Heart left ventricle (tissue), 16 donors: Measurements from ENCODE around the gene SLX9. TPM values are rescaled to one million over a fixed set of nuclear protein-coding genes. Genes with fewer than 3 reads are reported as not detected.
A peak's percentile ranks its signal among the peaks of the same experiment; 100 is the strongest.

Source experiments
- ATAC-seq, 4 donors: fragments of 200-7000 bp; cut with Tn5 transposase; one replicate each; pipeline ENCODE4 v1.9.1; 2020 to 2022; ENCODE audit warnings: moderate library complexity in 4 of 4, mild to moderate bottlenecking in 3 of 4, moderate number of reproducible peaks in 1 of 4
- DNase-seq, 5 donors: peaks; one replicate each; pipeline ENCODE4 v3.0.0-alpha.2; 2020
- H3K27ac ChIP-seq, 12 donors: fragments of 200-600 bp; sonication (generic) in 4 of 12; one replicate each; pipeline versions ENCODE4 v1.5.0 to v1.8.0; 2016 to 2022; ENCODE audit warnings: mild to moderate bottlenecking in 2 of 12
- H3K27me3 ChIP-seq, 9 donors: fragments of 200-600 bp; sonication (generic) in 2 of 9; one replicate each; pipeline versions ENCODE4 v1.5.1 to v1.8.0; 2016 to 2022; ENCODE audit warnings: mild to moderate bottlenecking in 3 of 9
- H3K36me3 ChIP-seq, 9 donors: fragments of 200-600 bp; sonication (generic) in 2 of 9; one replicate each; pipeline versions ENCODE4 v1.5.0 to v1.8.0; 2018 to 2022; ENCODE audit warnings: mild to moderate bottlenecking in 2 of 9
- H3K4me1 ChIP-seq, 12 donors: fragments of 200-600 bp; sonication (generic) in 4 of 12; one replicate each; pipeline versions ENCODE4 v1.5.0 to v1.8.0; 2016 to 2022; ENCODE audit warnings: mild to moderate bottlenecking in 3 of 12
- H3K4me3 ChIP-seq, 12 donors: fragments of 200-600 bp; sonication (generic) in 4 of 12; one replicate each; pipeline versions ENCODE4 v1.5.0 to v1.8.0; 2017 to 2022; ENCODE audit warnings: mild to moderate bottlenecking in 9 of 12, moderate library complexity in 4 of 12
- H3K9me3 ChIP-seq, 12 donors: fragments of 200-600 bp; sonication (generic) in 4 of 12; one replicate each; pipeline versions ENCODE4 v1.5.0 to v1.8.0; 2016 to 2022; ENCODE audit warnings: mild to moderate bottlenecking in 1 of 12
- POLR2A ChIP-seq, 2 donors: fragments of 450-650 bp; IDR thresholded peaks; one replicate each; pipeline ENCODE4 v1.6.1; 2017; ENCODE audit warnings: antibody characterized with exemption in 2 of 2, mild to moderate bottlenecking in 2 of 2, moderate library complexity in 2 of 2
- WGBS, 4 donors: extraction: QIAGEN DNeasy Blood & Tissue Kit in 2 of 4; methylation state at CpG; one replicate each; pipeline versions ENCODE4 v1.1.5 to v1.1.7; 2013 to 2018; 5-methylcytosine and 5-hydroxymethylcytosine counted together
- intact Hi-C, 10 donors: fragments of 100-400 bp; cut with DNase I; formaldehyde crosslinking; loops; one replicate each; pipeline versions ENCODE4 v1.11.1 to v1.14.2; 2022
- polyA plus RNA-seq, 2 donors: library from polyadenylated mRNA; stranded (reverse); fragments of 200-250 nt; gene quantifications; one replicate each; pipeline ENCODE4 v1.2.3, GENCODE V29; 2013
- total RNA-seq, 9 donors: library from RNA; depleted of rRNA in 2 of 9; stranded (reverse); fragments of >200 nt in 2 of 9; fragmentation: NEBNext Ultra II Directional in 3 of 9; extraction: Animal tissue kit (Norgen Biotek cat#: 25700) in 3 of 9; gene quantifications; one replicate each; pipeline versions ENCODE4 v1.1.0 to v1.2.4, GENCODE V29; 2016 to 2023
- TF ChIP-seq, protein P1 (sequence below), 12 donors: fragments of 200-600 bp; sonication (generic) in 4 of 12; IDR thresholded peaks; one replicate each; pipeline versions ENCODE4 v1.5.0 to v1.8.0; 2018 to 2022; ENCODE audit warnings: antibody characterized with exemption in 12 of 12, mild to moderate bottlenecking in 5 of 12
- donor health status: ischemic (EF 13 %, LVEDD 7.1; RV severe dilation, severe dysfunction).
- donor health status: healthy with polysubstance abuse.
- donor health status: DM: no; HTN: yes; CAD: no.
- donor health status: DM: no; HTN: no; CAD: no.
- donor health status: ischemic (EF 25% LVEDD 6.9; RV normal size, moderate dysfunction).
- donor health status: ischemic (EF 25% LVEDD 5.7; RV mildly dilated, moderate dysfunction).
- donor health status: healthy.
- donor health status: DM: yes; HTN: yes; CAD: no.
- donor health status: ischemic (EF 35%, LVEDD 5.7; RV mildly dilated, moderate dysfunction).
- donor health status: nonischemic (EF 11% LVEDD 7.7; RV severe dilation, severe dysfunction).
- donor health status: DM: yes; HTN: yes; CAD: no.
- donor health status: PGD.
- donor health status: ischemic (EF 29% LVEDD 5.4; RV normal size, mild dysfunction).
- donor health status: nonischemic (EF 23%, LVEDD 6.1; RV moderate dilation, normal function).

SLX9 gene
- total and polyA plus RNA-seq, 11 donors, result 38.5 to 77.8 (median 49.1) TPM

- TF ChIP-seq POLR2A (IDR thresholded peaks at IDR 0.05), result no peak
- TF ChIP-seq, protein P1, sequence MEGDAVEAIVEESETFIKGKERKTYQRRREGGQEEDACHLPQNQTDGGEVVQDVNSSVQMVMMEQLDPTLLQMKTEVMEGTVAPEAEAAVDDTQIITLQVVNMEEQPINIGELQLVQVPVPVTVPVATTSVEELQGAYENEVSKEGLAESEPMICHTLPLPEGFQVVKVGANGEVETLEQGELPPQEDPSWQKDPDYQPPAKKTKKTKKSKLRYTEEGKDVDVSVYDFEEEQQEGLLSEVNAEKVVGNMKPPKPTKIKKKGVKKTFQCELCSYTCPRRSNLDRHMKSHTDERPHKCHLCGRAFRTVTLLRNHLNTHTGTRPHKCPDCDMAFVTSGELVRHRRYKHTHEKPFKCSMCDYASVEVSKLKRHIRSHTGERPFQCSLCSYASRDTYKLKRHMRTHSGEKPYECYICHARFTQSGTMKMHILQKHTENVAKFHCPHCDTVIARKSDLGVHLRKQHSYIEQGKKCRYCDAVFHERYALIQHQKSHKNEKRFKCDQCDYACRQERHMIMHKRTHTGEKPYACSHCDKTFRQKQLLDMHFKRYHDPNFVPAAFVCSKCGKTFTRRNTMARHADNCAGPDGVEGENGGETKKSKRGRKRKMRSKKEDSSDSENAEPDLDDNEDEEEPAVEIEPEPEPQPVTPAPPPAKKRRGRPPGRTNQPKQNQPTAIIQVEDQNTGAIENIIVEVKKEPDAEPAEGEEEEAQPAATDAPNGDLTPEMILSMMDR (IDR thresholded peaks at IDR 0.05), result no peak
- Histone ChIP-seq H3K9me3 (no peaks in the 10 kb centered on the region), H3K27me3 (peaks cover 0 to 32% (median 6%) of the 10 kb centered on the region in 9 donors), H3K27ac (peak overlapping the region in 1 of 12 donors; percentile 93), H3K36me3 (peaks cover 0 to 14% (median 0%) of the 10 kb centered on the region in 9 donors), H3K4me1 (peaks cover 0 to 77% (median 0%) of the 10 kb centered on the region in 12 donors), H3K4me3 (peak overlapping the region in 9 of 12 donors; percentile 28 to 76 (median 41))
- intact Hi-C loops, result loop anchor here in 1 of 10 donors (10.0 kb wide), 1 partner anchor 415 kb away; no protein-coding TSS in a partner anchor
- peak in 1 of 5 donors; percentile 28 for DNase-seq
- WGBS, 4 donors, result 24 to 78% (median 60%) methylated on average over 7 to 22 of the region's 26 CpGs
- ATAC-seq, result peak in 2 of 4 donors; percentile 7 to 19
Measured at GRCh38 chr21:44919111-44919912, 20.5 kb upstream of the SLX9 start.

DNA sequence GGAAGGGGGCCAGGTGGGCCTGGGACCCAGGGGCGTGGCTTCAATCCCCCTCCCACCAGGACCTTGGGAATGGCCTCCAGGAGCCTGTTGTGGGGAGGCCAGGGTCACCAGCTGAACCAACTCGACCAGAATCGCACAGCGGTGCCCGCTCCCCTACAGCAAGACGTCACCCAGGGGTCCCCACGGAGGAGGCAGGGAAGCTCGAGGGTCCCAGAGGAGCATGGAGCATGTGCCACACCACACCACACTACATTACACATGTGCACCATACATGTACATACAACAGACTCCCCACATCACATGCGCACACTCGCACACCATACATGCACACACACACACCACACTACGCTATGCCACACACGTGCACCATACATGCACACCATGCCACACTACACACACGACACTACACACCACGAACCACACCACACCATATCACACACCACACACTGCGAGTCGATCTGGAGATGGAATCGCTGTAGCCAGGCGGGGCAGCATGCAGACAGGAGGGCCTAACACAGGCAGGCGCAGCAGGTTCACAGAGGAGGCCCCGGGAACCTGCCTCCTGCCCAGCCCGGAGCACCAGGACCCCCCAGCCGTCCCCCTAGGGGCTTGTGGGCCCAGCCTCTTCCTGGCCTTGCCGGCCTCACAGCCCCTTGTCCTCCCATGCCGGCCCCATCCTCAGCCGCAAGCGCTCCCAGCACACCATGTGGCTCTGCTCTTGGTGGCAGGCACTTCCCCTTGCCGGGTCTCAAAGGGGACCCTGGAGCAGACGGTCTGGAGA is 19.7 kb upstream of the SLX9 start:
- peak overlapping the region in 11 of 12 donors; percentile 1 to 76 (median 38) for H3K4me3 ChIP-seq
- H3K4me1 ChIP-seq, result peaks cover 0 to 77% (median 0%) of the 10 kb centered on the region in 12 donors
- peak overlapping the region in 4 of 12 donors; percentile 19 to 93 (median 28) for H3K27ac ChIP-seq
- peaks cover 0 to 14% (median 0%) of the 10 kb centered on the region in 9 donors for H3K36me3 ChIP-seq
- WGBS, 4 donors, result 62 to 72% (median 70%) methylated on average over 25 to 28 of the region's 28 CpGs
- H3K27me3 ChIP-seq, result peaks cover 0 to 32% (median 6%) of the 10 kb centered on the region in 9 donors
- intact Hi-C loops, result loop anchor here in 1 of 10 donors (10.0 kb wide), 1 partner anchor 415 kb away; no protein-coding TSS in a partner anchor
- TF ChIP-seq, protein P1 (IDR thresholded peaks at IDR 0.05), result no peak
- H3K9me3 ChIP-seq, result no peaks in the 10 kb centered on the region
- ATAC-seq (peak in 1 of 4 donors; percentile 4), DNase-seq (peak in 2 of 5 donors; percentile 17 to 22)

GRCh38 chr21:44920694-44921604 is 18.9 kb upstream of the SLX9 start, which contains the start of gene ITGB2:
ITGB2 (minus strand) TSS chr21:44920899; CDS start chr21:44910782, 10,117 bp downstream.
- peak in 3 of 5 donors; percentile 64 to 88 (median 72) for DNase-seq

More at GRCh38 chr21:44920694-44921604, 18.9 kb upstream of the SLX9 start, which contains the start of gene ITGB2:
- Histone ChIP-seq H3K4me1 (peaks cover 0 to 76% (median 0%) of the 10 kb centered on the region in 12 donors), H3K27me3 (peaks cover 0 to 32% (median 6%) of the 10 kb centered on the region in 9 donors), H3K27ac (peak within 1 kb of the TSS in 4 of 12 donors; percentile 19 to 93 (median 30)), H3K4me3 (peak within 1 kb of the TSS in 11 of 12 donors; percentile 1 to 76 (median 38)), H3K36me3 (peaks cover 0 to 14% (median 0%) of the 10 kb centered on the region in 9 donors), H3K9me3 (no peaks in the 10 kb centered on the region)
- peak; percentile 23 to 70 (median 60) for ATAC-seq
- WGBS, 4 donors, result 54 to 64% (median 59%) methylated on average over 29 of the region's 29 CpGs
- no peak for TF ChIP-seq POLR2A (IDR thresholded peaks at IDR 0.05)
- TF ChIP-seq, protein P1 (IDR thresholded peaks at IDR 0.05), result no peak
- intact Hi-C loops, result no loop called here
